ENCODE measurements around the gene DDX25. TPM values are rescaled to one million over a fixed set of nuclear protein-coding genes. Genes with fewer than 3 reads are reported as not detected.

DDX25 gene
- total and polyA plus RNA-seq, 9 of the 15 experiments (the other 6 are each of a cell fraction or from before 2014, with no cell fraction given), result not detected

DNA sequence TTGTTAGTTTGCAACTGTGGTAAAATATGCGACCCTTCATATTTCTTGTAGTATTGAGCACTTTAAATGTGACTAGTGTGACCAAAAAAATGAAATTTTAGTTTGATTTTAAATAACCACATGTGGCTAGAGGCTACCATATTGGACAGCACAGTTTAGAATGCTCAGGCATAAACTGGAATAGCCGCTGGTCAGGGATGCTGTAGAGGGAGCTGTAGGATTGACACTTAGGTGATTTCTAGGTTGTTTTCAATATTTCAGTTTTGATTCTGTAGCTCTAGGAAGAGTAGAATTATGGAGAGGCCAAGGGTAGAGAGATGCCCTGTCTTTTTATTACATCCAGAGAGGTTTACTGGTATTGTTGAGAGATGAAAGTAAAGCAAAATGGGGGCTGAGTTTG is 30.7 kb downstream of the DDX25 start:
- ATAC-seq (peak; percentile 53; the same call in 2 of the 3 replicates), DNase-seq (ENCODE audit: extremely low read depth in 1 of 4, low spot score in 3 of 4) (no peak), FAIRE-seq (no peak)
- Histone ChIP-seq H3K4me1 (replicated peaks in 1 of 2; ENCODE audit: control insufficient read depth in 2 of 2, insufficient read depth in 2 of 2, low read length in 2 of 2) (peaks cover 4 to 9% of the 10 kb centered on the region in 2 experiments; a peak in 4 of 5 replicates), H4K20me1 (replicated peaks; ENCODE audit: control insufficient read depth, insufficient read depth, low read length) (no peaks in the 10 kb centered on the region), H3K9ac (ENCODE audit: insufficient read depth in 1 of 2, low read depth in 2 of 2, low read length in 2 of 2) (no peak overlapping the region), H3K36me3 (ENCODE audit: control insufficient read depth, insufficient read depth, low read length) (no peaks in the 10 kb centered on the region), H3K27ac (ENCODE audit: extremely low read depth, low read depth, low read length) (no peak overlapping the region), H3K4me3 (no peak overlapping the region), H2AFZ (ENCODE audit: low read depth, low read length) (no peak overlapping the region), H3K9me1 (ENCODE audit: control insufficient read depth, insufficient read depth, low read length) (no peaks in the 10 kb centered on the region), H3K9me3 (replicated peaks; ENCODE audit: control insufficient read depth, insufficient read depth, low read depth, low read length) (no peaks in the 10 kb centered on the region), H3K4me2 (ENCODE audit: insufficient read depth, low read length) (no peak overlapping the region), H3K79me2 (ENCODE audit: control insufficient read depth, insufficient read depth, low read length) (no peaks in the 10 kb centered on the region), H3K27me3 (ENCODE audit: control insufficient read depth in 2 of 2, insufficient read depth in 2 of 2, low read length in 2 of 2) (peaks cover 0 to under 1% of the 10 kb centered on the region in 2 experiments; a peak in 2 of 5 replicates)
- in situ Hi-C loops (cut with MboI) (no loop called here), intact Hi-C loops (cut with micrococcal nuclease) (no loop called here)
- POLR2A ChIA-PET, result no interaction called here
- no TSS peak for BruUV-seq (replicated peaks)
- CTCF ChIA-PET (ENCODE audit: low intra/inter-chr PET ratio), result no interaction called here
- TF ChIP-seq RAD21 (CRISPR knock-in tag; conservative IDR thresholded peaks at IDR 0.05 in 1 of 2, IDR thresholded peaks at IDR 0.05 in 1 of 2), result peak in 1 of 2 experiments; percentile 14; a peak in 1 of 4 replicates
- no peak for TF ChIP-seq U2AF1 (optimal IDR thresholded peaks at IDR 0.05; ENCODE audit: low read depth, low read length)
- TF ChIP-seq, protein P1, sequence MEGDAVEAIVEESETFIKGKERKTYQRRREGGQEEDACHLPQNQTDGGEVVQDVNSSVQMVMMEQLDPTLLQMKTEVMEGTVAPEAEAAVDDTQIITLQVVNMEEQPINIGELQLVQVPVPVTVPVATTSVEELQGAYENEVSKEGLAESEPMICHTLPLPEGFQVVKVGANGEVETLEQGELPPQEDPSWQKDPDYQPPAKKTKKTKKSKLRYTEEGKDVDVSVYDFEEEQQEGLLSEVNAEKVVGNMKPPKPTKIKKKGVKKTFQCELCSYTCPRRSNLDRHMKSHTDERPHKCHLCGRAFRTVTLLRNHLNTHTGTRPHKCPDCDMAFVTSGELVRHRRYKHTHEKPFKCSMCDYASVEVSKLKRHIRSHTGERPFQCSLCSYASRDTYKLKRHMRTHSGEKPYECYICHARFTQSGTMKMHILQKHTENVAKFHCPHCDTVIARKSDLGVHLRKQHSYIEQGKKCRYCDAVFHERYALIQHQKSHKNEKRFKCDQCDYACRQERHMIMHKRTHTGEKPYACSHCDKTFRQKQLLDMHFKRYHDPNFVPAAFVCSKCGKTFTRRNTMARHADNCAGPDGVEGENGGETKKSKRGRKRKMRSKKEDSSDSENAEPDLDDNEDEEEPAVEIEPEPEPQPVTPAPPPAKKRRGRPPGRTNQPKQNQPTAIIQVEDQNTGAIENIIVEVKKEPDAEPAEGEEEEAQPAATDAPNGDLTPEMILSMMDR (IDR thresholded peaks at IDR 0.05 in 2 of 3, conservative IDR thresholded peaks at IDR 0.05 in 1 of 3; ENCODE audit: insufficient read depth in 2 of 3, low read depth in 1 of 3, low read length in 3 of 3), result peak in 1 of 3 experiments; percentile 9; a peak in 1 of 6 replicates
- 34% methylated on average over 2 of the region's 2 CpGs for WGBS (ENCODE audit: insufficient coverage, low coverage, missing lambda C conversion rate)

Data from K562 (cell line).